CD4-positive, CD25-positive, alpha-beta regulatory T cell (primary cell): ENCODE data around the gene KIFC1. TPM values are rescaled to one million over a fixed set of nuclear protein-coding genes. Genes with fewer than 3 reads are reported as not detected.

ENCODE experiments used
- ATAC-seq, 2 donors: fragments of 150-1000 bp; cut with Tn5 transposase; one replicate each; pipeline ENCODE4 v1.10.0; 2021; ENCODE audit warnings: low read depth in 2 of 2, moderate number of reproducible peaks in 2 of 2, moderate library complexity in 1 of 2
- DNase-seq, 3 donors: peaks; one replicate each; pipeline versions ENCODE4 v3.0.0 to v3.0.0-alpha.2; 2012 to 2022; ENCODE audit warnings: mixed read lengths in 1 of 3
- H3K27ac ChIP-seq: one replicate; pipeline ENCODE4 v1.7.0; 2013; ENCODE audit warnings: mild to moderate bottlenecking, low read length; ENCODE audit not compliant: insufficient read depth, poor library complexity, severe bottlenecking
- H3K27me3 ChIP-seq: one replicate; pipeline ENCODE4 v1.7.0; 2013; ENCODE audit warnings: low read length; ENCODE audit not compliant: control insufficient read depth, insufficient read depth
- H3K36me3 ChIP-seq: one replicate; pipeline ENCODE4 v1.7.0; 2013; ENCODE audit warnings: mild to moderate bottlenecking, low read length, moderate library complexity; ENCODE audit not compliant: control insufficient read depth, insufficient read depth
- H3K4me1 ChIP-seq: 2 replicates; pipeline ENCODE4 v1.7.0; 2013; ENCODE audit warnings: mild to moderate bottlenecking, low read length; ENCODE audit not compliant: insufficient read depth, control insufficient read depth, poor library complexity, severe bottlenecking
- H3K4me3 ChIP-seq: one replicate; pipeline ENCODE4 v1.7.0; 2013; ENCODE audit warnings: low read depth, mild to moderate bottlenecking, low read length, moderate library complexity
- H3K9me3 ChIP-seq, 2 experiments: 1 replicate in 1 of 2; 2 replicates in 1 of 2; pipeline ENCODE4 v1.7.0; 2013; ENCODE audit warnings: low read length in 2 of 2, mild to moderate bottlenecking in 1 of 2, moderate library complexity in 1 of 2; ENCODE audit not compliant: control insufficient read depth in 2 of 2
- H3K27ac Mint-ChIP-seq, 3 donors: one replicate each; pipeline ENCODE4 v1.8.0; 2020 to 2022; ENCODE audit warnings: mild to moderate bottlenecking in 3 of 3, mixed read lengths in 3 of 3, moderate library complexity in 2 of 3
- H3K27me3 Mint-ChIP-seq: one replicate; pipeline ENCODE4 v1.8.0; 2022; ENCODE audit warnings: mild to moderate bottlenecking, mixed read lengths
- H3K36me3 Mint-ChIP-seq: one replicate; pipeline ENCODE4 v1.8.0; 2020; ENCODE audit warnings: mixed read lengths
- H3K4me1 Mint-ChIP-seq, 4 donors: one replicate each; pipeline ENCODE4 v1.8.0; 2020 to 2022; ENCODE audit warnings: mixed read lengths in 4 of 4, mild to moderate bottlenecking in 1 of 4
- H3K4me3 Mint-ChIP-seq, 4 donors: one replicate each; pipeline ENCODE4 v1.8.0; 2020 to 2022; ENCODE audit warnings: mild to moderate bottlenecking in 4 of 4, mixed read lengths in 4 of 4, moderate library complexity in 3 of 4
- H3K9me3 Mint-ChIP-seq, 7 donors: one replicate each; pipeline ENCODE4 v1.8.0; 2020 to 2022; ENCODE audit warnings: mixed read lengths in 7 of 7, mild to moderate bottlenecking in 3 of 7, moderate library complexity in 2 of 7
- polyA plus RNA-seq, 4 donors: library from polyadenylated mRNA; unstranded; fragments of 300-500 nt; fragmentation: Illumina TruSeq; gene quantifications; one replicate each; pipeline ENCODE4 v1.2.3, GENCODE V29; 2021
- total RNA-seq: library from RNA; stranded (reverse); gene quantifications from one replicate; pipeline ENCODE4 v1.2.3, GENCODE V29; 2022

KIFC1 gene
- total and polyA plus RNA-seq, 5 donors from 2014 or later, result 0.41 to 8.7 (median 1.4) TPM

DNA sequence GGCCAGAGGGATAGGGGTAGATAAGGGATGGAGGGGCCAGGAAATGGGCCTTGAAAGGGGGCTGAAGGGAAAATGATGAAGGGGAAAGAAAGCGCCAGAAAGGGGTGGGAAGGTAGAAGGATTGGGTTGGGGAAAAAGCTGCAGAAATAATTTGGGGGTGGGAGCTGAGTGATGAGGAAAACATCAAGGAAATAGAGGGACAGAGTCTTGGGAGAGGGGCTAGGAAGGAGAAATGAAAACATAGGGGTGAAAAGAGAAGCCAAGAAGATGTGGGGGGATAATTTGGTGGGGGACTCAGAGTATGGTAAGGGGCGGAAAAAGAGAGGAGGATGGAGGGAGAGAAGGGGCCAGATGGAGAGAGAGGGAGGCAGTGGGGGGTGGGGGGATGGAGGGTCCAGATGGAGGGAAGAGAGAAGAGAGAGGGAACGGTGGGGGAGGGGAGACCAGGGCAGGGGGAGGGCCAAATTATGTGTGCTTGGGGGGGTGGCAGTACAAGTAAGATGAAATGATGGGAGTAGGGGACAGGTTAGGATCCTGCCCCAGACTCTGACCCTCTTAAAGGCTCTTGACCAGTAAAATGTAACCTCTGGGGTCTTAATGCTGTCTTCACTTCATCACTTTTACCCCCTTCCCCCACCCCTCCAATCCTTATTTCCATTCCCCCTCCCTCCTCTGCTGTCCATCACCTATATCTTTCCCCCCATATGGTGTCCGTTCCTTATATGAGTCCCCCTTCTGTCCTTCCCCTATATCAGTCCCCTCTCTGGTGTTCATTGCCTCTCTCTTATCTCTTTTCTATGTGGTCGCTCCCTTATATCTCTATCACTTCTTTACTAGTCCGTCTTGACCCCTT lies 29.1 kb downstream of the KIFC1 start:
- peaks cover 59% of the 10 kb centered on the region for H3K4me1 ChIP-seq
- DNase-seq, result no peak
- H3K36me3 Mint-ChIP-seq, result peaks cover 4% of the 10 kb centered on the region

DNA sequence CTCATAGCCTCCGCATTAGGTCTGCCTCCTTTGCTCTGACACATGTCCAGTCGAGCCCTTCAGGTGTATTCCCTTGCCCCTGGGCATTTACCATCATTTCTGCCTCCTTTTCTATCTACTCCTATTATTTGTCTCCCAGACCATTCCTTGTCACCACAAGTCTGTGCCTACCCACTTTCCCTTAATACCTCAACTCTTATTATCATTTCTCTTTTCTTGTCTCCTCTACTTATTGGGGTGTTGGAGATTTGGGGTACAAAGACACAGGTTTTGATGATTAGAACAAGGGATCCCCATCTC lies 29.7 kb downstream of the KIFC1 start:
- Mint-ChIP-seq H3K9me3 (peaks cover 0 to 3% (median 0%) of the 10 kb centered on the region in 7 donors), H3K4me3 (peak overlapping the region in 3 of 4 donors; percentile 13 to 88 (median 76)), H3K4me1 (peaks cover 14 to 80% (median 49%) of the 10 kb centered on the region in 4 donors), H3K27ac (peak overlapping the region in 2 of 3 donors; percentile 7 to 22), H3K36me3 (peaks cover 3% of the 10 kb centered on the region), H3K27me3 (peaks cover 14% of the 10 kb centered on the region)
- peaks cover 59% of the 10 kb centered on the region for H3K4me1 ChIP-seq
- H3K4me3 ChIP-seq, result no peak overlapping the region
- H3K36me3 ChIP-seq, result peaks cover 5% of the 10 kb centered on the region
- DNase-seq (no peak), ATAC-seq (no peak)
- H3K9me3 ChIP-seq, result no peaks in the 10 kb centered on the region
- no peak overlapping the region for H3K27ac ChIP-seq
- H3K27me3 ChIP-seq, result no peaks in the 10 kb centered on the region

More for the DNA sequence above, 29.1 kb downstream of the KIFC1 start:
- Mint-ChIP-seq H3K27me3 (peaks cover 14% of the 10 kb centered on the region), H3K9me3 (peaks cover 0 to 3% (median 0%) of the 10 kb centered on the region in 7 donors), H3K4me1 (peaks cover 17 to 82% (median 50%) of the 10 kb centered on the region in 4 donors), H3K4me3 (peak overlapping the region in 3 of 4 donors; percentile 13 to 88 (median 76)), H3K27ac (peak overlapping the region in 2 of 3 donors; percentile 7 to 72)
- Histone ChIP-seq H3K27ac (no peak overlapping the region), H3K36me3 (peaks cover 9% of the 10 kb centered on the region), H3K9me3 (no peaks in the 10 kb centered on the region), H3K27me3 (no peaks in the 10 kb centered on the region), H3K4me3 (no peak overlapping the region)
- ATAC-seq, result no peak

DNA sequence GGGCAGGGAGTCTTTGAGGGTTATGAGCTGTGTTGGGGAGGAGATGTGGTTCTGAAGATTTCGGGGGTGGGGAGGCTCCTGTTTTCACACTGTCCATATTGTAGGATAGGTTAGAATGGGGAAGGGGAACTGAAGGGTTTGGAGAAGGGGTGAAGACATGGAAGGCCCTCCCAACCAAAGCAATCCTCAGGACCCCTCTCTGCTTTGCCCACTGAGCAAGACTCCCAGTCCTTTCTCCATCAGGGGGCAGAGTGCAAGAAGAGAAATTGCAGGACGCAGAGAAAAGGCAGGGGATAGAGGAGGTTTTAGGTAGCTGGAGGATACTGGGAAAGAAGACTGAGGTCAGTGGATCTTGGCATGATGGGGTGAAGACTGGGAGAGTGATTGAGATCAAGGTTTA lies 32.2 kb downstream of the KIFC1 start:
- H3K4me1 Mint-ChIP-seq, result peaks cover 3 to 77% (median 46%) of the 10 kb centered on the region in 4 donors
- DNase-seq, result no peak
- Histone ChIP-seq H3K27me3 (no peaks in the 10 kb centered on the region), H3K27ac (no peak overlapping the region), H3K4me1 (peaks cover 57% of the 10 kb centered on the region), H3K9me3 (no peaks in the 10 kb centered on the region), H3K4me3 (no peak overlapping the region), H3K36me3 (no peaks in the 10 kb centered on the region)
- H3K27ac Mint-ChIP-seq, result peak overlapping the region in 2 of 3 donors; percentile 28 to 67
- peaks cover 14% of the 10 kb centered on the region for H3K27me3 Mint-ChIP-seq
- peaks cover 3% of the 10 kb centered on the region for H3K36me3 Mint-ChIP-seq
- H3K4me3 Mint-ChIP-seq, result peak overlapping the region; percentile 79 to 98 (median 92)
- ATAC-seq, result no peak
- peaks cover 0 to 3% (median 0%) of the 10 kb centered on the region in 7 donors for H3K9me3 Mint-ChIP-seq

DNA sequence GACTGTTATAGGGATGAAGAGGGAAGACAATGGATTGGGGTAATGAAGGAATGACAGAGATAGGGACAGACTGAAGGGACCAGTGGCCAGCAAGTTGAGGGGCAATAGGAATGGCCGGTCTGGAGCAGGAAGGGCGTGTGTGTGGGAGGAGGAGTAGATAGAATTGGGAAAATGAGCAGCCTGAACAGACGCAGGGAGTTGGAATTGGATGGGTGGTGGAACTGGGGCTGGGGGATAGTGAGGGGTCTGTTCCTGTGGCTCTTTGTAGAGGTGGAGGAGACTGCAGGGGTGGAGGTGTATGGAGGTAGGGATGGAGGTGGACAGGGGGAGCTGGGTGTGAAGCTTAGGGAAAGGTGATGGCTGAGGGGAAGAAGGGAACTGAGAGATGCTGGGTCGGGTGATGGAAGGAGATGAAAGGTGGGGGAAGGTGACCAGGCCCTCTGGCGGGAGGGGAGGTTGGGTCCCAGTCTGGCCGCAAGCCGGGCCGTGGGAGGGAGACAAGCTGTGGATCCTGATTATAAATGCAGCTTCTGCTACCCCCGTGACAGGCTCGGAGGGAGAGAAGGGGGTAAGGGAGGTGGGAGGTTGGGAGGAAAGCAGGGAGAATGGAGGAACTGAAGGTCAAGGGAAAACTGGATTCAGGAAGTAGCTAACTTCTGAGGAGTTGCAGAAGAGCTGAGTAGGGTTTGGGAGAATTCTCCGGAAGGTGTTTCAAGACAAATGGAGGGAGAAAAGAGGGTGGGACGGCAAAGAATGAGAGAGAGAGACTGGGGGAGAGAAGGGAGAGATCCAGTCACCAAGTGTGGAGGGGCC lies 33.4 kb downstream of the KIFC1 start:
- Histone ChIP-seq H3K9me3 (no peaks in the 10 kb centered on the region), H3K4me3 (peak overlapping the region; percentile 81), H3K36me3 (no peaks in the 10 kb centered on the region), H3K27me3 (no peaks in the 10 kb centered on the region), H3K4me1 (peaks cover 59% of the 10 kb centered on the region), H3K27ac (peak overlapping the region; percentile 90)
- H3K4me3 Mint-ChIP-seq, result peak overlapping the region; percentile 87 to 98 (median 96)
- DNase-seq, result no peak
- peaks cover 3% of the 10 kb centered on the region for H3K36me3 Mint-ChIP-seq
- peak overlapping the region; percentile 95 to 100 (median 96) for H3K27ac Mint-ChIP-seq
- peaks cover 10 to 78% (median 51%) of the 10 kb centered on the region in 4 donors for H3K4me1 Mint-ChIP-seq
- H3K27me3 Mint-ChIP-seq, result peaks cover 16% of the 10 kb centered on the region
- H3K9me3 Mint-ChIP-seq, result peaks cover 0 to 3% (median 0%) of the 10 kb centered on the region in 7 donors
- ATAC-seq, result no peak

DNA sequence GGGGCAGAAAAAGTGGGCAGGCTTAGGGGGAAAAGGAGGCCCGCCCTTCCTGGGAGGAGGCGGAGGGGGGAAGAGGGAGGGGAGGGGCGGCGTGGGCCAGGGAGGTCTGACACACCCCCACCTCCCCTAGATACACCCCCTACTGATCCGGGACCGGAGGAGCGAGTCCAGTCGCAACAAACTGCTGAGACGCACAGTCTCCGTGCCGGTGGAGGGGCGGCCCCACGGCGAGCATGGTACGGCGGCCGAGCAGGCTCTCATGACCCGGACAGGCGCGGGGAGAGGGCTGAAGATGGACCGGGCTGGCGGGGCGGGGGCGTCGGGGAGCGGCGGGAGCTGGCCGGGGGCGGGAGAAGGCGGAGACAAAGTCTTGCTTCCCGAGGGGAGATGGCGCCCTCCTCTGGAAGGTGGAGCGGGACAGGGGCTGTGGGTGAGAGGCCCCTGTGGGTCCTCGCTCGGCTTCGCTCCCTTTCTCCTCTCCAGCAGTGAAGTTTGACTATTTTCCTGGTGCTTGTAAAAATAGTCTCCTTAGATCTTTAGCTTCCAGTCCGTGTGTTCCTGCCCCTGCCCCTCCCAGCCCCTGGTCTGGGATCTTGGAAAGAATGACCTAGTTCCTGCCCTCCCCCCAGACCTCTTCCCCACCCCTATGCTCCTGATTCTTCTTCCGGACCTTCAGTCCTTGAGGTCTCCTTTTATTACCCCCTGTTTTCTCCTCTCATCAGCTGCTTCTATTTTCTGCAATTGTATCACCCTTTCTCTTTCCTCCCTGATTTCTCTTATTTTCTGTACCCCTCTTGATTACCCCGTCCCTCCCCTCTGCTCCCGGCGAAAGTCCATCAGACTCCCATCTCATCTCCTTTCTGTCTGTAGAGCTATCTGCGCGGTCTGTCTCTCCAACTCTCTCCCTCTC lies 34.3 kb downstream of the KIFC1 start:
- H3K4me1 ChIP-seq, result peaks cover 60% of the 10 kb centered on the region
- Mint-ChIP-seq H3K27ac (peak overlapping the region; percentile 95 to 100 (median 96)), H3K36me3 (peaks cover 3% of the 10 kb centered on the region), H3K4me1 (peaks cover 17 to 83% (median 59%) of the 10 kb centered on the region in 4 donors), H3K4me3 (peak overlapping the region; percentile 87 to 98 (median 96)), H3K27me3 (peaks cover 16% of the 10 kb centered on the region), H3K9me3 (peaks cover 0 to 3% (median 0%) of the 10 kb centered on the region in 7 donors)
- DNase-seq, result peak; percentile 73 to 89 (median 79)
- H3K9me3 ChIP-seq, result no peaks in the 10 kb centered on the region
- H3K27ac ChIP-seq, result peak overlapping the region; percentile 90
- H3K36me3 ChIP-seq, result no peaks in the 10 kb centered on the region
- ATAC-seq, result peak; percentile 54 to 59
- no peaks in the 10 kb centered on the region for H3K27me3 ChIP-seq
- H3K4me3 ChIP-seq, result peak overlapping the region; percentile 85

DNA sequence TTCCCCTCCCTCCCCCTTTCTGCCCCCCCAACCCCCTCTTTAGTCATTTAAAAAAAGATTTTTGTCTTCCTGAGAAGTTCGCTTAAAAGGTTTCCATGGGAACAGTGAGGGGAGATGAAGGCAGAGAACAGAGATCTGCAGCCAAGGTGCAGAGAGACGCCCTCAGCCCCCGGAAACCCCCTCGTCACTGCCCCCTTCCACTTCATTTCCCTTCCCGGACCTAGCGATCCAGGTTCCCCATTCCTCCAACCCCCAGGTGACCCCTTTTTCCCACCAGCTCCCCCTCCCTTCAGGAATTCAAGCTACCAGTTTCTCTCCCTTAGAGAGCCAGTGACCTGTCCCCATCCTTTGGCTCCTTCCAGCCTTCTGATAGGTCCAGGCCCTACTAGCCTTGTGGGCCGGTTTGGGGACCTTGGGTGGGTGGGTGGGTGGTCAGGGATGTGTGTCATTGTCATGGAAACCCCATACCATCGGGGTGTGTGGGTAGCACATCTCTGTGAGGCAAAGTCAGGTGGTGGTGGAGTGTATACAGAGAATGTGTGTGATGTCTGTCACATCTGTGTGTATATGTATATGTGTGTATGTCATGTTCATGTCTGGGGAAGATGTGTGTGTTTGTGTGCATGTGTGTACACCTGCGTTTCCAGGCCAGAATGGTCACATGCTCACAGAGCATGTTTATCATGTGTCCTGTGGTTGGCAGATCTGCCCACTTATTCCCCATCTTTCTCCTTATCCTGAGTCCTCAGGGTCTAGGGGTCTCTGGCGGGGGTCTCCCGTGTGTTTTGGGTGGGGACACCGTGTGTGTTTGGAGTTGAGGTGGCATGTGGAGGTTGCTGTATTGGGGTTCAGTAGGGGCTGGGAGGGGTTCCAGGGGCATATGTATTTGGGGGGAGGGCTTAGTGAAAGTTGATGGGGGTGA lies 35.2 kb downstream of the KIFC1 start:
- Histone ChIP-seq H3K9me3 (no peaks in the 10 kb centered on the region), H3K27me3 (no peaks in the 10 kb centered on the region), H3K4me1 (peaks cover 67% of the 10 kb centered on the region), H3K4me3 (peak overlapping the region; percentile 85), H3K36me3 (no peaks in the 10 kb centered on the region), H3K27ac (peak overlapping the region; percentile 90)
- H3K27me3 Mint-ChIP-seq, result peaks cover 11% of the 10 kb centered on the region
- DNase-seq (peak; percentile 45 to 55 (median 46)), ATAC-seq (no peak)
- H3K4me3 Mint-ChIP-seq, result peak overlapping the region; percentile 87 to 98 (median 96)
- peak overlapping the region; percentile 96 to 100 (median 96) for H3K27ac Mint-ChIP-seq
- peaks cover 14 to 79% (median 54%) of the 10 kb centered on the region in 4 donors for H3K4me1 Mint-ChIP-seq
- peaks cover 3% of the 10 kb centered on the region for H3K36me3 Mint-ChIP-seq
- H3K9me3 Mint-ChIP-seq, result peaks cover 0 to 1% (median 0%) of the 10 kb centered on the region in 7 donors
